A549 (cell line): Measurements from ENCODE around the gene SFRP5.

ENCODE experiments used
- CTCF ChIP-seq: fragments of >200 bp; sonication (Bioruptor Twin); formaldehyde crosslinking; IDR thresholded peaks from 3 replicates; pipeline ENCODE4 v1.5.1; 2016
- MAX ChIP-seq: IDR thresholded peaks from 2 replicates; pipeline ENCODE4 v1.6.1; 2012
- POLR2A ChIP-seq: IDR thresholded peaks from 2 replicates; pipeline ENCODE4 v1.6.1; 2012; ENCODE audit warnings: mild to moderate bottlenecking, low read length
- RCOR1 ChIP-seq: fragments of 150-350 bp; IDR thresholded peaks from 2 replicates; pipeline ENCODE4 v1.6.1; 2014; ENCODE audit warnings: antibody characterized with exemption, low read length, low read depth
- RNF2 ChIP-seq: fragments of 200-600 bp; sonication (generic); IDR thresholded peaks from 2 replicates; pipeline ENCODE4 v1.6.1; 2016; ENCODE audit warnings: low read depth, mild to moderate bottlenecking, antibody characterized with exemption, moderate library complexity, borderline replicate concordance
- SREBF2 ChIP-seq: fragments of 450-650 bp; IDR thresholded peaks from 2 replicates; pipeline ENCODE4 v1.6.1; 2014; ENCODE audit warnings: mild to moderate bottlenecking, moderate library complexity
- TF ChIP-seq, protein P1 (sequence below): IDR thresholded peaks from 2 replicates; pipeline ENCODE4 v1.6.1; 2012; ENCODE audit warnings: low read depth, borderline replicate concordance

DNA sequence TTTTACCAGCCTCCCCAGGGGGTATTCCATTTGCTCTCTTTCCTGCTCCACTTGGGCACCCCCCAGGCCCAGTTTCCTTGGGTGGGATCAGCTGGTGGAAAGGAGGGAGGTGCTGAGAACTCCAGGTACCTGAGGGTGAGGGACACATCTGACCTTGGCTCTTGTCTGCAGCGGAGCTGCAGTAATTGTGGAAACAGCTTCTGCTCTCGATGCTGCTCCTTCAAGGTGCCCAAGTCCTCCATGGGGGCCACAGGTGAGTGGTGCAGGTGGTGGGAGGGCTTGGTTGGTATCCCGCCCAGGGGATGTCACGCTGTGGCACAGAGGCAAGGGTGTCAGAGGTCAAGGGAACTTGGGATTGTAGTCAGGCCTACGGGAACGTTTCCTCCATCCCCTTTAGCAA is 14.3 kb downstream of the SFRP5 start:
- TF ChIP-seq RCOR1 (no peak), RNF2 (no peak), POLR2A (no peak), CTCF (no peak), SREBF2 (no peak), MAX (no peak)
- TF ChIP-seq, protein P1, sequence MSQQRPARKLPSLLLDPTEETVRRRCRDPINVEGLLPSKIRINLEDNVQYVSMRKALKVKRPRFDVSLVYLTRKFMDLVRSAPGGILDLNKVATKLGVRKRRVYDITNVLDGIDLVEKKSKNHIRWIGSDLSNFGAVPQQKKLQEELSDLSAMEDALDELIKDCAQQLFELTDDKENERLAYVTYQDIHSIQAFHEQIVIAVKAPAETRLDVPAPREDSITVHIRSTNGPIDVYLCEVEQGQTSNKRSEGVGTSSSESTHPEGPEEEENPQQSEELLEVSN: no peak
